HG03108 (cell line): ENCODE data around the gene CEACAM16.
"Not testable (repeated sequence)": the region's sequence is repeated elsewhere in the genome, so short reads cannot be mapped to it uniquely, and the experiment has no call there.

Experiments used
- ATAC-seq: cut with Tn5 transposase; IDR thresholded peaks from one replicate; pipeline ENCODE4 v1.9.1; 2021; ENCODE audit warnings: moderate library complexity; ENCODE audit not compliant: unreplicated experiment

Gene CEACAM16

DNA sequence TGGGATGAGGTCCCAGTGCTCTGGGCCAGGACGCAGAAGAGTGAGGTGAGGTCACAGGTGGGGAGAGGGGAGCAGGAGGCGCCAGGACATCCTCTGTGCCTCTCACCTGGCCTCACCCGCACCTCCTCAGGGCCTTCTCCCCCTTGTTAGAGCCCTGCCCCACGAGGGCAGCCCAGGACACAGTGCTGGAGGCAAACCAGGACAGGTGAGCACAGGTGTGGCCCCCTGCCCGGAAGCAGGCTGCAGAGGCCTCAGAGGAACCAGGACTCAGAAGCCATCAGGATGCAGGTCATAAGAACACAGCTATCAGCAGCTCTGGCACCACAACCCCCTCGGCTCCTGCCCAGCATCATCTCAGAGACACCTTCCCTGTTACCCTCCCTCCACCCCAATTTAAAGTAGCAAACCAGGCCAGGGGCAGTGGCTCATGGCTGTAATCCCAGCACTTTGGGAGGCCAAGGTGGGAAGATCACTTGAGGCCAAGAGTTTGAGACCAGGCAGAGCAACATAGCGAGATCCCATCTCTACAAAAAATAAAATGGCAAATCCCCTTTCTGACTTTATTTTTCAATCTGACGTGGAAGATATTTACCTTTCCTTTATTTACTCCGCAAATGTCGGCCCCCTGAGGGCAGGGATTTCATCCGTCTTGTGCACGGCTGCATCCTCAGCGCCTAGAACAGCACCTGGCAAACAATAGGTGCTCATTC is at the start of gene CEACAM16:
TSS of gene CEACAM16 (plus strand) at position 660 of the 710 bp plus-strand sequence. CDS start 2,306 bp downstream, outside the sequence.
- no peak for ATAC-seq

- ATAC-seq, result no peak
Measured at GRCh38 chr19:44649578-44650145, 49.3 kb upstream of the CEACAM16 start.

DNA sequence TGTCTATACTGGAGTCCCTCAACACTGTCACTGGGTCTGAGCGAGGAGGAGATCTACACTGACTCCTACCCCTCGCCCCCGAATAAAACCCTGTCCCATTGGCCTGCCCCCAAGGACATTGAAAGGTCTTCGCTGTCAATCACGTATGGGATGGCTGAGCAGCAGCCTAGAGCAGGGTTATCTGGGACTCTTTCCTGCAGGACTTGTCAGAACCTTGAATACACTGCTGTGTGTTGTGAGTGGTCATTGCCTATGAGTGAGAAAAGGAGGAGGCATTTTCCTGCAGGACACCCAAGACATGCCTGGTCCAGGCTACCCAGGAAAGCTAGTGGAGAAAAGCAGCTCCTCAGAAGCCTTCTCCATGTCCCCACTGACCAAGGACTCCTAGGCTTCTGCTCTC is 45.6 kb upstream of the CEACAM16 start:
- no peak for ATAC-seq

DNA sequence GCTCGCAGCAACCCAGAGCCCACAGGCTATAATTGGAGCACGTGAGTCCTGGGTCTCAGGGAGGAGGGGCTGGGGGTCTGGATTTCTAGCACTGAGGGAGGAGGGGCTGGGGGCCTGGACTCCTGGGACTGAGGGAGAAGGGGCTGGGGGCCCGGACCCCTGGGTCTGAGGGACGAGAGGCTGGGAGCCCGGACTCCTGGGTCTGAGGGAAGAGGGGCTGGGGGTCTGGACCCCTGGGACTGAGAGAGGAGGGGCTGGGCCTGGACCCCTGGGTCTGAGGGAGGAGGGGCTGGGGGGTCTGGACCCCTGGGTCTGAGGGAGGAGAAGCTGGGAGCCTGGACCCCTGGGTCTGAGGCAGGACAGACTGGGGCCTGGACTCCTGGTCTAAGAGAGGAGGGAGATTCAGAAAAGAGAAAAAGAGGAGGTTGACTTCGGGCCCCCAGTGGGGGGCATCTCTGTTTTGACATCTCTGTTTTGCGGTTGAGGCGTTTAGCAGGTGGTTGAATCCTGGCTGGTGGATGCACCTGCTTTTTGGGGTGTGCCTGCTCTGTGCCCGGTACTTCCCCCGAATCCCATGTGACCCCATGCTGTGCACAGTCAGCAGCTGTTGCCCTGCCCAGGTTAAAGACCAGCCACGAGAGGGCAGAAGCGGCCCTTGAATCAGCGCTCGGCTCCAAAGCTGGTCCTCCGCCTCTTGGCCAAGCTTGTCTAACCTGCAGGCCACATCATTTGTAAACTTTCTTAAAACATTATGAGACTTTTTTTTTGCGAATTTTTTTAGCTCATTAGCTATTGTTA is 44.8 kb upstream of the CEACAM16 start:
- no peak for ATAC-seq

- no peak for ATAC-seq
Measured at GRCh38 chr19:44657211-44657921, 41.6 kb upstream of the CEACAM16 start.

- no peak for ATAC-seq
Measured at GRCh38 chr19:44658069-44658733, 40.8 kb upstream of the CEACAM16 start.

- no peak for ATAC-seq
Measured at GRCh38 chr19:44660081-44660480, 38.9 kb upstream of the CEACAM16 start.

GRCh38 chr19:44661205-44661604 is 37.7 kb upstream of the CEACAM16 start:
- ATAC-seq, result no peak

DNA sequence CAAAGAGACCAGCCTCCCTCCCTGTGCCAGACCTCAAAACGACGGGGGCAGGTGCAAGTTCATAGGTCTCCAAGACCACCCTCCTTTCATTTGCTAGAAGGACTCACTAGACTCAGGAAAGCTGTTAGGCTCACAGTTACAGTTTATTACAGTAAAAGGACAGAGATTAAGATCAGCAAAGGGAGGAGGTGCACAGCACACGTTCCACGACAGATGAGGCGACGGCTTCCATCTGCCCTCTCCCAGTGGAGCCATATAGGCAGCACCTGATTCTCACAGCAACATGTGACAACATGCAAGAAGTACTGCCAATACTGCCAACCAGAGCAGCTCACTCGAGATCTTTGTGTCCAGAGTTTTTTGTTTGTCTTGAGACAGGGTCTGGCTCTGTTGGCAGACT is 37.0 kb upstream of the CEACAM16 start:
- ATAC-seq, result no peak

DNA sequence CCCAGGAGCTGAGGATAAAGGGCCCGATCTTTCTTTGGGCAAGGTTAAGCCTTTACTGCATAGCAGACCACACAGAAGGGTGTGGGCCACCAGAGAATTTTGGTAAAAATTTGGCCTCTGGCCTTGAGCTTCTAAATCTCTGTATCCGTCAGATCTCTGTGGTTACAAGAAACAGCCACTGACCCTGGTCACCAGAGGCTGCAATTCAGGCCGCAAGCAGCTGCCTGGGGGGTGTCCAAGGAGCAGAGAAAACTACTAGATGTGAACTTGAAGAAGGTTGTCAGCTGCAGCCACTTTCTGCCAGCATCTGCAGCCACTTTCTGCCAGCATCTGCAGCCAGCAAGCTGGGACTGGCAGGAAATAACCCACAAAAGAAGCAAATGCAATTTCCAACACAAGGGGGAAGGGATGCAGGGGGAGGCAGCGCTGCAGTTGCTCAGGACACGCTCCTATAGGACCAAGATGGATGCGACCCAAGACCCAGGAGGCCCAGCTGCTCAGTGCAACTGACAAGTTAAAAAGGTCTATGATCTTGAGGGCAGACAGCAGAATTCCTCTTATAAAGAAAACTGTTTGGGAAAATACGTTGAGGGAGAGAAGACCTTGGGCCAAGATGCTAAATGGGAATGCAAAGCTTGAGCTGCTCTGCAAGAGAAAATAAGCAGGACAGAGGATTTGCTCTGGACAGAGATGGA is 36.1 kb upstream of the CEACAM16 start:
- no peak for ATAC-seq

DNA sequence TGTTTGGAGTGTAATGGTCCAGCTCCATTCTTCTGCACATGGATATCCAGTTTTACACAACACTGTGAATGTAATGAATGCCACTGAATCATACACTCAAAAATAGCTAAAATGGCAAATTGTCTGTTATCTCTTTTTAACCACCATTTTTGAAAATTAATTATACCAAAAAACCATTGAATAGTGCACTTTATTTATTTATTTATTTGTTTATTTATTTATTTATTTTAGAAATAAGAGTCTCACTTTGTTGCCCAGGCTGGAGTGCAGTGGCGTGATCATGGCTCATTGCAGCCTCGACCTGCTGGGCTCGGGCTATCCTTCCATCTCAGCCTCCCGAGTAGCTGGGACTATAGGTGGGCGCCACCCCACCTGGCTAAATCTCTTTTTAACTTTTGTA is 35.0 kb upstream of the CEACAM16 start:
- ATAC-seq, result no peak

- no peak for ATAC-seq
Measured at GRCh38 chr19:44664976-44665375, 34.0 kb upstream of the CEACAM16 start.

GRCh38 chr19:44666852-44667556 is 31.9 kb upstream of the CEACAM16 start:
- ATAC-seq, result no peak

DNA sequence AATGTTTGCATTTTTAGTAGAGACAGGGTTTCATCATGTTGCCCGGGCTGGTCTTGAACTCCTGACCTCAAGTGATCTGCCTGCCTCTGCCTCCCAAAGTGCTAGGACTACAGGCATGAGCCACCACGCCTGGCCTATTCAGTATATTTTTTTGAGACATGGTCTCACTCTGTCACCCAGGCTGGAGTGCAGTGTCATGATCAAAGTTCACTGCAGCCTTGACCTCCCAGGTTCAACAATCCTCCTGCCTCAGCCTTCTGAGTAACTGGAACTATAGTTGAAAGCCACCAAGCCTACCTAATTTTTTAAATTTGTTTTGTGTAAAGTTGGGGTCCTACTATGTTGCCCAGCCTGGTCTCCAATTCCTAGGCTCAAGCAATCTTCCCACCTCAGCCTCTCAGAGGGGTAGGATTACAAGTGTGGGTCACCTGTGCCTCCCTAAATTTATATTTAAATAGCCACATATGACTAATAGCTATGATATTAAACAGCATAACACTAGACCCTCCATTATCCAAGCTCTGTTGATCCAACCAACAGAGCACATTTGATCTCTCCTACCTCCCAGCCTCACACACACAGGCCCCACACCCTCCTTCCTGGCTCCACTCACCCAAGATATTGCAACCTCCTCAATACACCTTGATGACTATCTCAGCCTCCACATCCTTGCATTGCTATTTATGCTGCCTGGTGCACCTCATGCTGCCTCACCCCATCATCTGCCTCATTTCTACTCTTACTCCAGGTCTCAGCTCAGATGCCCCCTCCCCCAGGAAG is 29.8 kb upstream of the CEACAM16 start:
- ATAC-seq, result no peak

- not testable (repeated sequence) for ATAC-seq
Measured at GRCh38 chr19:44670027-44670426, 28.9 kb upstream of the CEACAM16 start.

- ATAC-seq, result no peak
Measured at GRCh38 chr19:44671400-44671799, 27.6 kb upstream of the CEACAM16 start, which contains the start of gene CEACAM19. CEACAM19 (plus strand) TSS chr19:44671482; CDS start chr19:44671932, 450 bp downstream.

DNA sequence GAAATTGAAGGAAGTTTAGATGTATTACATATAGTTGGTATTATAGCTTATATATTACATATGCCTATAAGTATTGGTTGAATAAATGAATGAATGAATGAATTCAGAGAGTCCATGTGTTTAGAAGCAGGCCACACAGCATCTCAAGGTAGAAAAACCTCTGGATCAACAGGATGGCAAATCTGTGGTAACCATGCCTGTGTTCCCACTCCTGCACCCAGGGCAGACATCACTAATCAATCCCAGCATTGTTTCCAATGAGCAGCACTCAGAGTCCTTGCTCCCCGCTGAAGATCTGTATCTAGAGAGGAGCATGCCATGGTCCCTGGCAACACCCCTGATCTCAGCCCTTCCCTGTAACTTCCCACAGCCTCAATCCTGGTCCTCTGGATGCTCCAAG is 26.7 kb upstream of the CEACAM16 start:
- ATAC-seq, result no peak

DNA sequence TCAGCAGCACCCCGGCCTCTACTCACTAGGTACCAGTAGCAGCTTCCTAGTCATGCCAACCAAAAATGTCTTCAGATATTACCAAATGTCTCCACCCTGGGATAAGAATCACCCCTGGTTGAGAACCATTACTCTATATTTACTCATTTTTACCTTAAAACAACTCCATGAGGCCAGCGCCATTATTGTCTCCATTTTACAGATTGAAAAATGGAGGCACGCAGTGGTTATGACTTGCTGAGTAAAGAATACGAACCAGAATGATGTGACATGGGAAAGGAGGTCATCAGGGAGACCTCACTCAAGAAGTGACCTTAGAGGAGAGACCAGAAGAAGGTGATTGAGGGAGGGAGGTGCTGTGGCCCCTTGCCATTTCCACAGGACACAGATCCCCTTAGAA is 25.4 kb upstream of the CEACAM16 start:
- ATAC-seq, result no peak

DNA sequence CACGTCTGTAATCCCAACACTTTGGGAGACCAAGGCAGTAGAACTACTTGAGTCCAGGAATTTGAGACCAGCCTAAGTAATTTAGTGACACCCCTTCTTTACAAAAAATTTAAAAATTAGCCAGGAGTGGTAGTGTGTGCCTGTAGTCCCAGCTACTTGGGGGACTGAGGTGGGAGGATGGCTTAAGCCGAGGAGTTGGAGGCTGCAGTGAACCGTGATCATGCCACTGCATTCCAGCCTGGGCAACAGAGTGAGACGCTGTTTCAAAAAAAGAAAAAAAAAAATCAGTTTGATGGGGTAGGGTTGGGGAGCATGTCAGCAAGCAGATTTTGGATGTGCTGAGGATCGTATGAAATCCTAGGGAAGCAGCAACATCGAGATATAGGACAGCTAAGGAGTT is 23.4 kb upstream of the CEACAM16 start:
- ATAC-seq, result no peak
